HL-60 (cell line): ENCODE measurements around the gene MUC5AC.

Experiments used
- DNase-seq, 2 experiments: peaks; one replicate each; pipeline ENCODE4 v3.0.0-alpha.2; 2010 to 2020; ENCODE audit warnings: low read depth in 1 of 2, low spot score in 1 of 2
- H3K27ac ChIP-seq: fragments of 250-450 bp; sonication (Bioruptor Pico); replicated peaks from 2 replicates; pipeline ENCODE4 v1.5.1; 2020; ENCODE audit warnings: mild to moderate bottlenecking, moderate library complexity
- H3K27me3 ChIP-seq: fragments of 250-450 bp; sonication (Bioruptor Pico); 2 replicates; pipeline ENCODE4 v1.5.1; 2021; ENCODE audit warnings: mild to moderate bottlenecking, moderate library complexity; ENCODE audit not compliant: insufficient read depth, poor library complexity, severe bottlenecking
- H3K4me3 ChIP-seq: replicated peaks from 2 replicates; pipeline ENCODE4 v1.5.1; 2011; ENCODE audit warnings: mild to moderate bottlenecking, control low read depth, low read length; ENCODE audit not compliant: insufficient read depth
- GABPA ChIP-seq: IDR thresholded peaks from 2 replicates; pipeline ENCODE4 v1.6.1; 2012; ENCODE audit warnings: low read depth
- POLR2AphosphoS5 ChIP-seq: IDR thresholded peaks from 2 replicates; pipeline ENCODE4 v1.6.1; 2012; ENCODE audit warnings: low read depth
- REST ChIP-seq: IDR thresholded peaks from 2 replicates; pipeline ENCODE4 v1.6.1; 2012; ENCODE audit warnings: low read depth; ENCODE audit not compliant: insufficient replicate concordance
- SPI1 ChIP-seq: IDR thresholded peaks from 2 replicates; pipeline ENCODE4 v1.6.1; 2012; ENCODE audit warnings: low read depth, mild to moderate bottlenecking, borderline replicate concordance
- TF ChIP-seq, protein P1 (sequence below): IDR thresholded peaks from one replicate; pipeline ENCODE4 v1.5.1; 2011; ENCODE audit warnings: low read length, control low read depth, inconsistent platforms; ENCODE audit not compliant: insufficient read depth

Gene MUC5AC

DNA sequence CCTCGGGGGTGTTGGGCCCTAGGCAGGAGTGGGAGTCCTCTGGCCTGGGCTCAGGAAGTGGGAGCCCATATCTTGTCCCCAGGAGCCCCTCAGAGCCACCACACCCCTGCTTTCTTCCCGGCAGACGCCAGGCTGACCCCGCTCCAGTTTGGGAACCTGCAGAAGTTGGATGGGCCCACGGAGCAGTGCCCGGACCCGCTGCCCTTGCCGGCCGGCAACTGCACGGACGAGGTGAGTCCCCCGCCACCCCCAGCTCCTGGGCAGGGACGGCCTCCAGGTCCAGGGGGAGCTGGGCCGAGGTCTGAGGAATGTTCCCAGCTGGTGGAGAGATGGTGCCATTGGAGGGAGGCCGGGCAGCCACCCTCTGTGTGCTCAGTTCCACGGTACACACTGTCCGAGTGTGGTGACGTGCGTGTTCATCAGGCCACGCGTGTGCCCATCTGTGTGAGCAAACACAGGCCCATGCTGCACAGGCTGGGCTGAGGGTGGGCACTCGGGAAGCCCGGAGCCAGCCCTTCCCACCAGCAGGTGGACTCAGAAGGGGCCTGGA is 69.9 kb downstream of the MUC5AC start:
- H3K27me3 ChIP-seq: peaks cover 16% of the 10 kb centered on the region
- no peak for DNase-seq
- H3K27ac ChIP-seq: no peak overlapping the region
- H3K4me3 ChIP-seq: no peak overlapping the region
- TF ChIP-seq REST: no peak
- TF ChIP-seq, protein P1, sequence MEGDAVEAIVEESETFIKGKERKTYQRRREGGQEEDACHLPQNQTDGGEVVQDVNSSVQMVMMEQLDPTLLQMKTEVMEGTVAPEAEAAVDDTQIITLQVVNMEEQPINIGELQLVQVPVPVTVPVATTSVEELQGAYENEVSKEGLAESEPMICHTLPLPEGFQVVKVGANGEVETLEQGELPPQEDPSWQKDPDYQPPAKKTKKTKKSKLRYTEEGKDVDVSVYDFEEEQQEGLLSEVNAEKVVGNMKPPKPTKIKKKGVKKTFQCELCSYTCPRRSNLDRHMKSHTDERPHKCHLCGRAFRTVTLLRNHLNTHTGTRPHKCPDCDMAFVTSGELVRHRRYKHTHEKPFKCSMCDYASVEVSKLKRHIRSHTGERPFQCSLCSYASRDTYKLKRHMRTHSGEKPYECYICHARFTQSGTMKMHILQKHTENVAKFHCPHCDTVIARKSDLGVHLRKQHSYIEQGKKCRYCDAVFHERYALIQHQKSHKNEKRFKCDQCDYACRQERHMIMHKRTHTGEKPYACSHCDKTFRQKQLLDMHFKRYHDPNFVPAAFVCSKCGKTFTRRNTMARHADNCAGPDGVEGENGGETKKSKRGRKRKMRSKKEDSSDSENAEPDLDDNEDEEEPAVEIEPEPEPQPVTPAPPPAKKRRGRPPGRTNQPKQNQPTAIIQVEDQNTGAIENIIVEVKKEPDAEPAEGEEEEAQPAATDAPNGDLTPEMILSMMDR: no peak
- no peak for TF ChIP-seq GABPA
- TF ChIP-seq POLR2AphosphoS5: no peak
- no peak for TF ChIP-seq SPI1

DNA sequence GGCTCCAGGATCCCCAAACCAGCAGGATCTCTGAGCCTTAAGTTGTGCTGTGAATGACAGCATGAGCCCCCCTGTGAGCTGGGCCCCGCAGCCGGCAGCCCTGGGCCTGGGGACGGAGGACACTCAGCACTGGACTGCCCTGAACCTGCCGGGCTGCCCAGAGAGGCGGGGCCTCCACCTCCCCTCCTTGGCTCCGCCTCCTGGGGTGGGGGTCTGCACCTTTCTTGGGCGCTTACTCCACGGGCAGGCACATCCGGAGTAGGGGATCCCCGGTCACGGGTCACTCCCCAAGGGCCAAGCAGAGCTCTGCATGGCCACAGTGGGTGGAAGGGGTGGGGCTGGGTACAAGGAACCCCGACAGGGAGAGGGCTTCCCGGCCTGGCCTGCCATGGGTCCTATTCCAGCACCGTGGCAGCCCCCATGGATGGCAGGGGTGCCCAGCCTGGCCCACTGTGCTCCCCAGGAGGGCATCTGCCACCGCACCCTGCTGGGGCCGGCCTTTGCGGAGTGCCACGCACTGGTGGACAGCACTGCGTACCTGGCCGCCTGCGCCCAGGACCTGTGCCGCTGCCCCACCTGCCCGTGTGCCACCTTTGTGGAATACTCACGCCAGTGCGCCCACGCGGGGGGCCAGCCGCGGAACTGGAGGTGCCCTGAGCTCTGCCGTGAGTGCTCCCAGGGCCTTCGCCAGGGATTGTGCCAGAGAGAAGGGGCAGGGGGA is 70.5 kb downstream of the MUC5AC start:
- DNase-seq: no peak
- no peak overlapping the region for H3K4me3 ChIP-seq
- peaks cover 14% of the 10 kb centered on the region for H3K27me3 ChIP-seq
- TF ChIP-seq, protein P1: no peak
- TF ChIP-seq GABPA (no peak), REST (no peak), POLR2AphosphoS5 (no peak), SPI1 (no peak)
- H3K27ac ChIP-seq: no peak overlapping the region

DNA sequence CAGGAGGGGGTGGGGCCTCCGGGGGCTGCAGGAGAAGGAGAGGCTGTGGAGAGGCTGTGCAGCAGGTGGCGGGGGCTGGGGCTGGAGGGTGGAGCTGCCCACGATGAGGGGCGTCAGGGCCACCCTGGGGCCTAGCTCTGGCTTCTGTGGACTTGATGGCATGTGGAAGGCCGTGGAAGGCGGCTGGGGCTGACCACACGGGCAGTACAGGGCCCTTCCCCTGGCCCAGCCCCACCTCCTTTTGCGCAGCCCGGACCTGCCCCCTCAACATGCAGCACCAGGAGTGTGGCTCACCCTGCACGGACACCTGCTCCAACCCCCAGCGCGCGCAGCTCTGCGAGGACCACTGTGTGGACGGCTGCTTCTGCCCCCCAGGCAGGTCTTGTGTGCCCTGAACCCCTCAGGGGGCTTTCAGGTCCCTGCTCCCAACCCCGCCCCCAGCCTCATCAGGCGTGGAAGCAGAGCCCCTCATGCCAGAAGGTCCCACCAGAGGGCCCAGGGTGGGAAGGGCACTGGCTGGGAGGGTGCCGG is 71.2 kb downstream of the MUC5AC start:
- no peak overlapping the region for H3K27ac ChIP-seq
- DNase-seq: no peak
- H3K4me3 ChIP-seq: no peak overlapping the region
- peaks cover 12% of the 10 kb centered on the region for H3K27me3 ChIP-seq
- TF ChIP-seq GABPA (no peak), REST (no peak), POLR2AphosphoS5 (no peak), SPI1 (no peak)
- TF ChIP-seq, protein P1: no peak
